ENCODE measurements around the gene TMX3.

TMX3 gene

DNA sequence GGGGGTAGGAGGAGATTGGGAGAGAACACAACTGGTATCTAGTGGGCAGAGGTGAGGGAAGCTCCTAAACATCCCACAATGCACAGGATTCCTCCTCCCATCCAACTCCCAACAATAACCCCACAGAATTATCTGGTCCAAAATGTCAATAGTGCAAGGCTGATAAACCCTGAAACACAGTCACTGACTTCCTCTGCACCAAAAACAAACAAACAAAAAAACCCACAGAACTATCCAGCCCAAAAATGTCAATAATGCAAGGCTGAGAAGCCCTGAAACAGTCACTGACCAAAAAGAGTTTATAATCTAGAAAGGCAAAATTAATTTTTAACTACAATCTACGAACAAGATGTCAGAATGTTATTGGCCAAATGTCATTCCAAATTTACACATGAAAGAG lies 9.8 kb downstream of the TMX3 start:
- DNase-seq: no peak

DNA sequence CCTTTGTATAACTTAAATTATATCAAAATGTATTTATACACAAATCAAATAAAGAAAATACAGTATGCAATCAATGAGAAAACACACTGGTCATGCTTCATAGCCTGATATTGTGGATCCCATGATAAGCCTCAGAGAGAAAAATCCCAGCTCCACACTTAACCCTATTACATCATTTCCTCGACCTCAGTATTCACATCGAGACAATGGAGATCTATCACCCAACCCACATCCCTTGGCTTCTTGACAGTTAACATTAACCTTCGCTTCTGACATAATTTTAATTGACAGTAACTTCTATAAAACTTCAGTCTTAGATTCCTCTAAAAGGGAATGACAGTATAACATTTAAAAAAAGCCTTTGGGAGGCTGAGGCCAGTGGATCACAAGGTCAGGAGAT lies 11.6 kb downstream of the TMX3 start:
- DNase-seq: no peak

DNA sequence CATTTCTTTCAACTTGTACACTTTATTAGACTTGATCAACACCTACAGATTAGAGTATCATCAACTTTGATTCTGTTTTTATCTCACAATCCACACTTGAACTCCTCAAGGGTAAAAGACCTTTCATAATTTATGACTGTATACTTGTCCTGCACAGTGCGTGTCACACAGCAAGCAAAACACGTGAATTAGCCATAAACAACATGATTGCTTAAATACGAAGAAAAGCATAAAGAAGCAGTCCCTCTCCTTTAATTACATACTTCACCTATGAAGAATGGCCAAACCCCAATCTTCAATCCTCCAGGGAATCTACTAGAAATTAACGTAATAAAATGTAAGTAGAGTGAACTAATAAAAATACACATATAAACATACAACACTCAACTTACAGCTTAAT lies 13.6 kb downstream of the TMX3 start:
- no peak for DNase-seq

DNA sequence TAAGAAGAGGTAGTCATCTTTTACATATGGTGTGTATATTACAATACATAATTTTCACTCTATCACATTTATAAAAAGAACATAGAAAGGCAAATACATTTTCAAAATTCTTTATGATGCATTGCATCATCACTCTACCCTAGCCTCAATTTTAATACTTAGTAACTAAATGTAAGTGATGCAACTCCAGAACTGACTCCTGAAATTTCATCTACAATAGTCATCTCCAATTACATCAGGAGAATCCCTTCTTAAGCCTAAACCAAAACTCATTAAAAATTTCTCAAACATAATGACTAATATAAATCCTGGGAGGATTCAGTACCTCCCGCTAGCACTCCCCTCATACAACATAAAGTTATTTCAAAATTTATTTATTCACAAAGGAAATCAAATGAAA lies 15.9 kb downstream of the TMX3 start:
- no peak for DNase-seq

DNA sequence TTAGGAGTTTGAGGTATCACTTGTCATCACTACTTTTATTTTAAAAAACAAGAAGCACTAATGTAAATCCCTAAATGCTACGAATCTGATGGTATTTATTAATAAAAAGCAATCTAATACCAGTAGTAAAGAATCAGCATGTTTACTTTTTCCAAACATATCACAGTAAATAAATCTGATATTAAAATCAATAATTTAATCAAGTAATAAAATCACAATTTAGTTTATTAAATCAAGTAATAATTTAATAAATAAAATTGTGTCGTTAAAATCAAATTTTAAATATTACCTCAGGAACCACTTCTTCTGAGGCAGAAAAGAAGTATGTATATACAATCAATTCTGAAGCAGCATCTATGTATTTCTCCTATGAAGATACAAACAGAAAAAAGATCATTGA lies 18.0 kb downstream of the TMX3 start:
- DNase-seq: no peak

DNA sequence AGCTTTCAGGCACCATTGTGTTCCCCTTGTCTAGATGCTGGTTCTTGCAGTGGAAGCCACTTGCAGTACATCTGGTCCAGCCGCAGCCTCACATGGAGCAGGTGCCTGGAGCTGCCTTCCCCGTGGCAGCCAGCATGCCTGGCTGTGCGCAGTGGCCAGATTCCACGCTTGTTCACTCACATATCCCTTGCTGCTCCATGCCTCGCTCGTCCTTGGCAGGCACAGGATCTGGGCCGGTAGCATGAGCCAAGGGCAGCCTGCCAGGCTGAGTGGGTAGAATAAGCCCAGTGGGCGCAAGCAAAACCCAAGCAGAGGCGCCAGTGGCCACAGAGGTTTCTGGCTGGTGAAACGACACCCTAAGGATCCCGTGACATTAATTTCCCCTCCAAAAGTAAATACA lies 20.6 kb downstream of the TMX3 start:
- no peak for DNase-seq

DNA sequence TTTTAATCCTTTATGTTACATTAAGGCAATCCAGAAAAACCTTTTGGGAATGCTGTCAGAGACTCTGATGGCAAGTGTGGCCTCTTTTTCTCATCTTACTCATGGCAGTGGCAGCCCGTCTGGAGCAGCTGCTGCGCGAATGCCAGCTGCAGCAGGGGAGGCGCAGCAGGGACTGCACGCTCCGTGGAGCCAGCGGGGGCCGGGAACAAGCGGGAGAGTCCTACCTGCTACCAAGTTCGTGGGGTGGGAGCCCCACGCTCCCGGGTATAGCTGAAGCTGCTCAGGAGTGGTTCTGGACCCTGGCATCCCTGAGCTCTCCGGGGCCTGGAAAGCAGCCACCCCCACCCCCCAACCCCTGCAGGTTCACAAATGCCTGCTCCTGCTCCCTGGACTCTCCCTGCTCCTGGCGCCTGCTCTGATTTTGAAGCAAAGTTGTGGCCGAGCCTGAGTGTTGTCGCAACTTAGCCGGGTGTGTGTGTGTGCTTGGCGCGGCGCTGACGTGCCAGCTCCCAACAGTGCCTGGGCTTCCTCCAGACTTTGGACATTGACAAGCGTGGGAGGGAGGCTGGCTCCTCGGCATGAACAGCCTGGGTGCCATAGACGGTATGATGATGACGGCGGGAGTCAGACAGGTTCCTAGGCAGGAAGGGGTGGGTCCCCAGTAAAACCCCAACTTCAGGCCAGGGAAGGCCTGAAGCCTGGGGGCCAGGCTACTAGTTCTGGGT lies 21.7 kb downstream of the TMX3 start:
- no peak for DNase-seq

DNA sequence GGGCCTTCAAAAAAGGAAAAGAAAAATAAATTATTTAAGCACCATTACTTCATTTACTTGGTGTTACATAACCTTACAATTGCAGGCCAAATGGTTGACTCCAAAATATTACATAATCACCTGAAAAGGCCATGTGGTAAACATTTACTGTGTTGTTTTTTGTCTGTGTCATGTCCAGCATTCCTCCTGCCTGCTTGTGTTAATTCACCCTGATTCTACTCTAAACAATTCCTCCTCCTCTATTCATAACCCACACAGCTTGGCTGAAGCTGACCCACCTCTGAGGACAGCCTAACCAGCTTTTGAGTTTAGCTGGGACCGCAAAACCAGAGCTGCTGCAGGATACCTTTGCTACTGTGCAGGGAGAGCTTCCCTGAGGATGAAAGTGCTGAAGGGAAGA lies 35.4 kb downstream of the TMX3 start:
- DNase-seq: no peak

DNA sequence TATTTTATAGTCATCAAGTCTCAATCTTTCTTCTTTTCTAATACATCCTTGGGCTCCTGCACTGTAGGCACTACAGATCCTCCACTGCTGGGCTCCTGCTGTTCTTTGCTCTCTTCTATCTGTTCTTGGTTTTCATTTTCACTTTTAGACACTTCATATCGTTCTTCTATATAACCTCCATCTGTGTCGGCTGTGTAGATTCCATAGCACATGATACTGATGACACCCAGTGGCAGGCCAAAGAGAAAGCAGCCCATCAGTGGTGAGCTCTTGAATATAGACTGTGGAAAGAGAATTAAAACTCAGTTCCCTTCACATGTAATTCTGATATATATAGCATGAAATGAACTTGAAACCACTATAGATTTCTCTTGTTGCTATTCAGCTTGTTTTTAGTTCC lies 38.0 kb downstream of the TMX3 start:
- DNase-seq: no peak

DNA sequence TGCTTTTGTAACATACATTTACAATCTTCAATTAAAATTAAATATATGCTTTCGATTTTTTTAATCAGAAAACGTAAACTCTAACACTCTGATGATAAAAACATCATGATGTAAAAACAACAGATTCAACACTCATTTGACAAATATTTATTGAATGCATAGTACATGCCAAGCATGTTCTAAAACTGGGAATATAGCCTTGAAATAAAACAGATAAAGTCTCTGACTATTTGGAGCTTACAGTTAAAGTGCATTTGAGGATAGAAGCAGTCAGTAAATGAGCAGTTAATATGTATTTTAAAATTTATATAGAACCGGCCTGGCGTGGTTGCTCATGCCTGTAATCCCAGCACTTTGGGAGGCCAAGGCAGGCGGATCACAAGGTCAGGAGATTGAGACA lies 47.8 kb downstream of the TMX3 start:
- DNase-seq: no peak

DNA sequence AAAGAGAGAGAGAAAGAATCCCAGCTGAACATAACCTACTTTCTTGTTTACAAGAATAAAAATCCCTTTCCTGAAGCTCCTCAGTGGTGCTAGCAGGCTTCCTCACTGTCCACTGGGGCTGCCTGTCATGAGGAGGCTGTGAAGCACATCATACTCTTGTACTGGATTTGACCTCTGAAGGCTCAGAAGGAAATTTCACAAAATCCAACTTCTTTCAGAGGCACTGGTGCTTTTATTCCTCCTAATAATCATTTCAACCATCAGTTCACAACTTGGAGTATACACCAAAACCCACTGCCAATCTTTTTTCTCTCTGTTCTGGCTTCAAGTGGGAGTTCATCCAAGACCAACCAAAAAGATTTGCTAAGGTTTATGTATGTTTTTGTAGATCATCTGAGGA lies 48.5 kb downstream of the TMX3 start:
- no peak for DNase-seq

DNA sequence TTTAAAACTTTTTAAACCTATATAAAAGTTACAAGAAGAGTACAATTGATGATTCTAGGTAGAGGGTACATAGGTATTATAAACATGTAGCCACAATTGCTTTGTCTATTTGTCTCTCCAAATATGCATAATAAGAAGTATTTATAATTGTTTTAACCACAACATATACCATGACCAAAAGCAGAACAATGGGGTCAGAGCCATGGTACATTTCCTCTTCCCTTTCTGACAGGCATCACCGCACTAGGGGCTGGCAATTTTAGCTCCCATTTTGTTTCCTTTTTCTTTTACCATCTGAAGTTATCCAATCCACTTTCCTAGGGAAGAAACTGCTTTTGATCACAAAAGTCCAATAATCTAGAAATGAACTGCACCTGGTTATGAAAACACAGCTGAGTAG lies 49.3 kb downstream of the TMX3 start:
- DNase-seq: no peak

DNA sequence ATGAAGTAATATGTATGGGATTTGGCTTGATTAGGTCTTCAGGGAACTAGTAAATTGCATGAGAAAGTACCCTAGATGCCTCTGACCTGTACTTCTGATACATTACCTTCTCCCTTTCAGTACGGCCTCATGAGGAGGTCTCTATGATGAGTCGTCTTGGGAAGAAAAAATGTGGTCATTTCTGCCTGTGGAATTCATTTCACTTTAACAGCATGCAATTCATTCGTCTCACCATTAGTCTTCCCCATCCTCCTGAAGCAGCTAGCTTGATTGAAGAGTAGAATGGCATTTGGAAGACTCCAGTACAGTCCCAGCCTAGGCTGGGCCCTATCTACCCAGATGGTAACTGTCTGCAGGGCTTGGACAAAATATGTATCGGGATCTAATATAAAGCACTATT lies 52.2 kb downstream of the TMX3 start:
- no peak for DNase-seq

DNA sequence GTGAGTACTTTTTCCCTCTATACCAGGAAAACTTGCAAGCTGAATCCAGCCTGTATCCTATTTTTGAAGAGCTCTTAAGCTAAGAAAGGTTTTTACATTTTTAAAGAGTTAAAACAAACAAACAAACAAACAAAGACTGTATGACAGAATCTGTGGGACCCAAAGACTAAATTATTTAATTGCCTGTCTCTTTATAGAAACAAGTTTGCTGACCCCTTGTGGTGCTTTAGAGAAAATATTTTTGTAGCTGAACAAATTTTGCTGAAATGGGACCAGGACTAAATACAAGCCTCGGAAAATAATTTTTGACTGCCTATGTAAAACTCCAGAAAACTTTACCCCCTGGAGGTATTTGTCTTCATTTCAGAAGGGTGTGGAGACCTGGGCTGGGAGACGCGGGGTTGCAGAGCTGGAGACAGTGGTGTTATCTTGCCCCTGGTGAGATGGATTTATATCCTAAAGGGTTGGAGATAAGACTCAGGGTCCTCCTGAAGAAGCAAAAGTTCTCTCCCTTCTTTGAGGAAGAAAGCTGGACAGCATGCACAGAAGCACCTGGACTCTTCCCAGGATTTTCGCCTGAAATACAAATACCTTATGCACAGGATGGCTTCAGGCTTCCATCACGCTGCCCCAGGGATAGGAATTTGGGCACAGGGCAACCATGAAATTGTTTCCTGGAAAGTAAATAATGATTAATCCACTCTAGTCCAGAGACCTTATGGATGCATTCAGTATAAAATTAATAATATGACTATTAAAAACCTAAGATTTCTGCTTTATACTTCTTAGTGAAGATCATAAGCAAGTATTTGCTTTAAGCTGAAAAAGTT lies 54.3 kb downstream of the TMX3 start:
- DNase-seq: no peak

DNA sequence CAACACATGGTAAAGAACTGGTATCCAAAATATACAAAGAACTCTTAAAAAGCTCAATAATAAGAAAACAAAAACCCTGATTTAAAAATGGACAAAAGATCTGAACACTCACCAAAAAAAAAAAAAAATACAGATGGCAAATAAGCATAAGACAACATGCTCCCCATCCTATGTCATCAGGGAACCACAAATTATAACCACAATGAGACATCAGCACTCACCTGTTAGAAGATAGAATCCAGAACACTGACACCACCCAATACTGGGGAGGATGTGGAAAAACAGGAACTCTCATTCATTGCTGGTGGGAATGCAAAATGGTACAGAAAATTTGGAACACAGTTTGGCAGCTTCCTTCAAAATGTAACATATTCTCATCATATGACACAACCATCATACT lies 66.7 kb downstream of the TMX3 start:
- DNase-seq: no peak

DNA sequence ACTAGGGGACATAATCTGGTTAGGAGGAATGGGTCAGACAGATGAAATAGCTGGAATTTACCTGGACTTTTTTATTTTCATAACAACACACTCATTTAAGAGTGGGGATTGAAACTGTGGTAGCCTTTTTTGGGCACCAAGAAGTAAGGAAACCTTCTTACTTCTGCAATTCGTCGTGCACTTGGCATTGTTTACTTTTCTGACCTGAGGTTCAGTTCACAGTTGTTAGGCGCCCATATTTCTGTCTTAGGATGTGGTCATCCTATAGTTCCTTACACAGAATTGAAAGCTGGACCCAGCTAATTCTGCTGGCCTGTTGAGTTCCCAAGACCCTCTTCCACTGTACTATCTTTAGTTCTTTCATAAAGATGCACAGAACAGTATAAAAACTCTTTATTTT lies 72.9 kb downstream of the TMX3 start:
- no peak for DNase-seq

DNA sequence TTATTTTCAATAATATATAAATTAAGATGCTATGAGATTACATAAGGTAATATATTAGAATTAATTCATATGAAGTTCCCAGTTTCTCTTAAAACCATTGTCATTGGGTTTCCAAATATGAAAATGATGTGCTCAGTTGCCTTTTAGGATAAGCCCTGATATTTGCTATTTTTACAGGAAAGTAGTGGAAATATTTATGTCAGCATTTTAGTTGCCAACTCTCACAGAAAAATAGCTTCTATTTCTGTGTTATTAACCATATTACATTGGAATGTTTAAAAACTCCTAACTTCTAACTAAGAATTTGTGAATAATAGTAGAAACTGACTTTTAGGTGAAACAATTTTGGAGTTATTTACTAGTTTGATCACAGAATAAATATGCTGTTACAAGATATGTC lies 74.0 kb downstream of the TMX3 start:
- DNase-seq: no peak

DNA sequence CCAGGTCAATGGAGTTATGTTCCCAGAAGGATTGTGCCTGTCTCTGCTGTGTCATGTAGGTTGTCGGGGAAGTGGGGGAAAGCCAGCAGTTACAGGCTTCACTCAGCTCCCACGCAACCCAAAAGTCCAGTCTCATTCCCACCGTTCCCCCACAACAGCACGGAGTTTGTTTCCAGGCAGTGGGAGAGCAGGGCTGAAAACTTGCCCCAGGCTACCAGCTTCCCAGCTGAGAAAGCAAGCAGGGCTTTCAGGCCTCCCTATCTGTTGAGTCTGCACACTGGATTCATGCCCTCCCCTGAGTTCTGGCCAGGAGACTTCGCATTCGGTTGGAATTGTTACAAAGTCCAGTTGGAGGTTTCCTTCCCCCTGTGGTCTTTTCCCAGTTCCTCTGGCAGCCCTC lies 76.3 kb downstream of the TMX3 start:
- DNase-seq: no peak

DNA sequence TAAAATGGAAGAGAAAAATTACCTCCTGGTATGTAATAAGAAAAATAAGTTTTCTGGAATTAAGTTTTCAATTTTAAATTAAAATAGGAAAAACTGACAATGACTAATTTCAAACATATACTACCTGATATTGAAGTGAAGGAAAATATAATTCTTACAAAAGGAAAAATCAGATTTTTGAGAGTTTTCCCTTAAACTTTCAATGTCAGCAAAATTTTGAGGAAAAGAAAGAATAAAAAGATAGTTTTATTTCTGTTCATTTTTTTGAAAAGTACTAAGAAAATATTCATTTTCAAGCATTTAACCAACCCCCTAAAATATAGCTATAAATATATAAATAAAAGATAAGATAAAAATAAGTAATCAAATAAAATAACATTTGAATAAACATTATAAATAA lies 87.1 kb downstream of the TMX3 start:
- DNase-seq: no peak

Data from activated CD4-positive, alpha-beta T cell treated with anti-CD3 and anti-CD28 coated beads for 4 hours (primary cell).